IPS-18c (cell line): ENCODE data around the gene HOXA6.

ENCODE experiments used
- H3K4me3 ChIP-seq: 2 replicates; pipeline ENCODE4 v1.7.0; 2013; ENCODE audit warnings: low read depth, mild to moderate bottlenecking, low read length, moderate library complexity; ENCODE audit not compliant: insufficient read depth
- H3K9me3 ChIP-seq: one replicate; pipeline ENCODE4 v1.6.1; 2013; ENCODE audit warnings: mild to moderate bottlenecking, low read length, moderate library complexity; ENCODE audit not compliant: control insufficient read depth, insufficient read depth

The HOXA6 gene

GRCh38 chr7:27185854-27186667 is 38.5 kb upstream of the HOXA6 start:
- H3K9me3 ChIP-seq: peaks cover 2% of the 10 kb centered on the region
- no peak overlapping the region for H3K4me3 ChIP-seq

- Histone ChIP-seq H3K9me3 (peaks cover 2% of the 10 kb centered on the region), H3K4me3 (no peak within 1 kb of the TSS)
These were observed 37.7 kb upstream of the HOXA6 start, which contains the start of gene HOXA11 for GRCh38 chr7:27185013-27185853. TSS of gene HOXA11 (minus strand) at chr7:27185232. CDS start at chr7:27185144, 88 bp downstream.

GRCh38 chr7:27184337-27185012 is 36.9 kb upstream of the HOXA6 start:
- peaks cover 2% of the 10 kb centered on the region for H3K9me3 ChIP-seq
- H3K4me3 ChIP-seq: no peak overlapping the region

GRCh38 chr7:27183682-27184336 is 36.2 kb upstream of the HOXA6 start:
- Histone ChIP-seq H3K9me3 (peaks cover 2% of the 10 kb centered on the region), H3K4me3 (no peak overlapping the region)

GRCh38 chr7:27182861-27183681 is 35.5 kb upstream of the HOXA6 start:
- Histone ChIP-seq H3K4me3 (no peak overlapping the region), H3K9me3 (peaks cover 2% of the 10 kb centered on the region)

- Histone ChIP-seq H3K4me3 (no peak overlapping the region), H3K9me3 (no peaks in the 10 kb centered on the region)
These were observed 34.8 kb upstream of the HOXA6 start for GRCh38 chr7:27182285-27182841.

GRCh38 chr7:27181795-27182275 is 34.3 kb upstream of the HOXA6 start:
- Histone ChIP-seq H3K9me3 (no peaks in the 10 kb centered on the region), H3K4me3 (no peak overlapping the region)

GRCh38 chr7:27180431-27181420 is 33.2 kb upstream of the HOXA6 start:
- Histone ChIP-seq H3K9me3 (peaks cover 2% of the 10 kb centered on the region), H3K4me3 (no peak overlapping the region)

- Histone ChIP-seq H3K4me3 (no peak overlapping the region), H3K9me3 (peaks cover 4% of the 10 kb centered on the region)
These were observed 32.2 kb upstream of the HOXA6 start for GRCh38 chr7:27179503-27180430.

- Histone ChIP-seq H3K4me3 (no peak overlapping the region), H3K9me3 (peaks cover 4% of the 10 kb centered on the region)
These were observed 31.5 kb upstream of the HOXA6 start for GRCh38 chr7:27179030-27179429.

- no peak overlapping the region for H3K4me3 ChIP-seq
- peaks cover 4% of the 10 kb centered on the region for H3K9me3 ChIP-seq
These were observed 30.8 kb upstream of the HOXA6 start for GRCh38 chr7:27178366-27178765.

- Histone ChIP-seq H3K9me3 (peaks cover 6% of the 10 kb centered on the region), H3K4me3 (no peak overlapping the region)
These were observed 30.3 kb upstream of the HOXA6 start for GRCh38 chr7:27177795-27178320.

- Histone ChIP-seq H3K4me3 (no peak overlapping the region), H3K9me3 (peaks cover 6% of the 10 kb centered on the region)
These were observed 29.6 kb upstream of the HOXA6 start for GRCh38 chr7:27176962-27177794.
